ENCODE results near the gene ADM5.

- TF ChIP-seq CTCF (IDR thresholded peaks at IDR 0.05; ENCODE audit: low read length), result no peak
- no peak for TF ChIP-seq EZH2 (IDR thresholded peaks at IDR 0.05; ENCODE audit: borderline replicate concordance, low read length)
Measured at GRCh38 chr19:49643466-49643865, 45.9 kb upstream of the ADM5 start.
